Mammary epithelial cell (primary cell): ENCODE data around the gene CNTN1.

ENCODE experiments used
- EZH2 ChIP-seq: IDR thresholded peaks from 2 replicates; pipeline ENCODE4 v1.6.1; 2012; ENCODE audit warnings: low read length, inconsistent platforms, borderline replicate concordance
- TF ChIP-seq, protein P1 (sequence below), 2 donors: IDR thresholded peaks in 1 of 2; conservative IDR thresholded peaks in 1 of 2; 2 replicates each; pipeline ENCODE4 v1.5.1; 2011 to 2012; ENCODE audit warnings: inconsistent platforms in 2 of 2, low read length in 2 of 2, mild to moderate bottlenecking in 2 of 2, control low read depth in 1 of 2, low read depth in 1 of 2; ENCODE audit not compliant: insufficient read depth in 1 of 2; ENCODE audit errors: extremely low read depth in 1 of 2

DNA sequence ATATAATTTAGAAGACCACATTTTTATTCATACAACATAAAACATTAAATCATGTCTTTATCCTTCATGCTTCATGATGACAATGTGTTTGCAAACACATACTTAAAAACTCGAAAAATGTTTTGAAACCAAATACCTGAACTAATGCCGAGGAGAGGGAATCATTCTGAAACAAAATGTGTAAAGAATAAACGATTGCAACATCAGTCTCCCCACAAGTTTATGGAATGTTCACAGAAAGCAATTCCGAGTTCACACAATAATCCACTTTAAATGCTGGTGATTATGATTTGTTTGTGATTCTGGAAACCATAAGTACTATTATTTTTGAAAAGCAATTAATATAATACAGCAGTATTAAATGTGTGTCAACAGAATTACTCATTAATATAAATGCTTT, 411.4 kb downstream of the CNTN1 start:
- TF ChIP-seq, protein P1, sequence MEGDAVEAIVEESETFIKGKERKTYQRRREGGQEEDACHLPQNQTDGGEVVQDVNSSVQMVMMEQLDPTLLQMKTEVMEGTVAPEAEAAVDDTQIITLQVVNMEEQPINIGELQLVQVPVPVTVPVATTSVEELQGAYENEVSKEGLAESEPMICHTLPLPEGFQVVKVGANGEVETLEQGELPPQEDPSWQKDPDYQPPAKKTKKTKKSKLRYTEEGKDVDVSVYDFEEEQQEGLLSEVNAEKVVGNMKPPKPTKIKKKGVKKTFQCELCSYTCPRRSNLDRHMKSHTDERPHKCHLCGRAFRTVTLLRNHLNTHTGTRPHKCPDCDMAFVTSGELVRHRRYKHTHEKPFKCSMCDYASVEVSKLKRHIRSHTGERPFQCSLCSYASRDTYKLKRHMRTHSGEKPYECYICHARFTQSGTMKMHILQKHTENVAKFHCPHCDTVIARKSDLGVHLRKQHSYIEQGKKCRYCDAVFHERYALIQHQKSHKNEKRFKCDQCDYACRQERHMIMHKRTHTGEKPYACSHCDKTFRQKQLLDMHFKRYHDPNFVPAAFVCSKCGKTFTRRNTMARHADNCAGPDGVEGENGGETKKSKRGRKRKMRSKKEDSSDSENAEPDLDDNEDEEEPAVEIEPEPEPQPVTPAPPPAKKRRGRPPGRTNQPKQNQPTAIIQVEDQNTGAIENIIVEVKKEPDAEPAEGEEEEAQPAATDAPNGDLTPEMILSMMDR (conservative IDR thresholded peaks at IDR 0.05 in 1 of 2, IDR thresholded peaks at IDR 0.05 in 1 of 2; ENCODE audit: extremely low read depth in 1 of 2, insufficient read depth in 1 of 2, low read depth in 1 of 2, low read length in 2 of 2) = no peak
- no peak for TF ChIP-seq EZH2
